ENCODE data around the gene WBP1.

WBP1 gene

DNA sequence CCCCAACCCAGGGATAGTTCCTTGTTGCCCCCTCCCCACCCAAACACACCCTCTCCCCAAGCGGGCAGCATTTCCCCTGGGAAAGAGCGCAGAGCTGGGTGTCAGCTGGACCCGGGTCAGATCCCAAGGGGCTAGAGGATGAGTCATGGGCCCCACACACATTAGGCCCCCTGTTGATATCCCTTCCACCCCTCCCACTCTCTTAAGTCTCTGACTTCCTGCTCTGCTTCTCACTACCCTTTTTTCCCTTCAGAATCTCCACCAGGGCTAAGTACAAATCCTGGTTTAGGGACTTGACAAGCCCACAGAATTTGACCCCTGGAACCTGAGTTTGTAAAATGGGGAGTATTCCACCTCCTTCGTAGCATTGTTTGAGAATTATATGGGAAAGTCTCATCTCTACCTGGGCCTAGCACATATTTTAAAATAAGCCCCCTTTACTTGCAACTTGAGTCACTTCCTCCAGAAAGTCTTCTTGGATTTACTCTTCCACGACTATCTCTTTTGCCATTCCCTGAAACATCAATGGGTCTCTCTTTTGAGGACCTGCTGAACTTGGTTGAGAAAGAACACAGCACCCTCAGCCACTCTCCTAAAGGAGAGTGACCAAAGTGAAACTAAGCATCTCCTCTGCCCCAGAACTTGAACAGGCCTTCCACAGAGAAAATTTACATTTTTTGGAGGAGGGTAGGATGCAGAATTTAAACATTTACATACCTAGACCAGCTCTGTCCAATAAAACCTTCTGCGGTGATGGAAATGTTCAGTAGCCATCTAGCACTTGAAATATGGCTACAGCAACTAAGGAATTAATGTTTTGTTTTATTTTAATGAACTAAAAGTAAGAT lies 21.2 kb upstream of the WBP1 start:
- H2AFZ ChIP-seq (ENCODE audit: low read depth, low read length) = no peak overlapping the region
- no peaks in the 10 kb centered on the region for H3K36me3 ChIP-seq (ENCODE audit: insufficient read depth, low read length)
- H3K4me3 ChIP-seq (ENCODE audit: low read depth in 1 of 2, low read length in 2 of 2) = no peak overlapping the region
- H3K27ac ChIP-seq (ENCODE audit: low read length) = no peak overlapping the region
- no peak for ATAC-seq (ENCODE audit: insufficient read depth, low read depth)
- TF ChIP-seq, protein P1, sequence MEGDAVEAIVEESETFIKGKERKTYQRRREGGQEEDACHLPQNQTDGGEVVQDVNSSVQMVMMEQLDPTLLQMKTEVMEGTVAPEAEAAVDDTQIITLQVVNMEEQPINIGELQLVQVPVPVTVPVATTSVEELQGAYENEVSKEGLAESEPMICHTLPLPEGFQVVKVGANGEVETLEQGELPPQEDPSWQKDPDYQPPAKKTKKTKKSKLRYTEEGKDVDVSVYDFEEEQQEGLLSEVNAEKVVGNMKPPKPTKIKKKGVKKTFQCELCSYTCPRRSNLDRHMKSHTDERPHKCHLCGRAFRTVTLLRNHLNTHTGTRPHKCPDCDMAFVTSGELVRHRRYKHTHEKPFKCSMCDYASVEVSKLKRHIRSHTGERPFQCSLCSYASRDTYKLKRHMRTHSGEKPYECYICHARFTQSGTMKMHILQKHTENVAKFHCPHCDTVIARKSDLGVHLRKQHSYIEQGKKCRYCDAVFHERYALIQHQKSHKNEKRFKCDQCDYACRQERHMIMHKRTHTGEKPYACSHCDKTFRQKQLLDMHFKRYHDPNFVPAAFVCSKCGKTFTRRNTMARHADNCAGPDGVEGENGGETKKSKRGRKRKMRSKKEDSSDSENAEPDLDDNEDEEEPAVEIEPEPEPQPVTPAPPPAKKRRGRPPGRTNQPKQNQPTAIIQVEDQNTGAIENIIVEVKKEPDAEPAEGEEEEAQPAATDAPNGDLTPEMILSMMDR (IDR thresholded peaks at IDR 0.05; ENCODE audit: borderline replicate concordance, extremely low read depth, low read length, poor library complexity, severe bottlenecking) = no peak
- no peak for TF ChIP-seq EZH2 (IDR thresholded peaks at IDR 0.05; ENCODE audit: borderline replicate concordance, low read depth, low read length, severe bottlenecking)
- no peak for DNase-seq
- H3K4me1 ChIP-seq (ENCODE audit: insufficient read depth, low read length) = peaks cover 41% of the 10 kb centered on the region
- H3K79me2 ChIP-seq (ENCODE audit: insufficient read depth, low read length) = peaks cover 5% of the 10 kb centered on the region; the same call in 1 of the 2 replicates
- H4K20me1 ChIP-seq (ENCODE audit: insufficient read depth, low read length) = no peaks in the 10 kb centered on the region
- H3K9me3 ChIP-seq (ENCODE audit: insufficient read depth, low read length, severe bottlenecking) = no peaks in the 10 kb centered on the region
- H3K4me2 ChIP-seq (ENCODE audit: insufficient read depth, low read length) = no peak overlapping the region
- no peak overlapping the region for H3K9ac ChIP-seq (ENCODE audit: low read depth, low read length)
- H3K27me3 ChIP-seq (ENCODE audit: insufficient read depth, low read length, poor library complexity) = no peaks in the 10 kb centered on the region

DNA sequence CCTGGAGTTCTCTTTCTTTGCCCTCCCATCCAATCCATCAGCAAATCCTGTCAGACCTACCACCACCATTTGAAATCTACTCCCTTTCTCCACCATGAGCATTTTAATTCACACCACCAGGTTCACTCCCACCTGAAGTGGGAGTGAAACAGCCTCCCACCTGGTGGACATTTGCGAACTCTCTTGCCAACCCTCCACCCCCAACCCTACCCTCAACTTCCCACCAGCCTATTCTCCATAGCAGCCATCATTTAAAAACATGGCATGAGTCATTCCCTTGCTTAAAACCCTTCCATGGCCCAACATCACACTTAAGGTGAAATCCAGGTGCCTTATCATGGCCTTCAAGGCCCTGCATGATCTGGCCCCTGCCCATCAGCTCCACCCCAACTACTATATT lies 20.0 kb upstream of the WBP1 start:
- H3K9me3 ChIP-seq (ENCODE audit: insufficient read depth, low read length, severe bottlenecking) = no peaks in the 10 kb centered on the region
- no peak for DNase-seq
- no peak for ATAC-seq (ENCODE audit: insufficient read depth, low read depth)
- 0 out of 2 replicates have a peak overlapping the region, but pooled peaks have one; percentile 14 for H3K4me2 ChIP-seq (ENCODE audit: insufficient read depth, low read length)
- no peak overlapping the region for H3K9ac ChIP-seq (ENCODE audit: low read depth, low read length)
- no peaks in the 10 kb centered on the region for H3K36me3 ChIP-seq (ENCODE audit: insufficient read depth, low read length)
- peaks cover 41% of the 10 kb centered on the region for H3K4me1 ChIP-seq (ENCODE audit: insufficient read depth, low read length)
- H3K4me3 ChIP-seq (ENCODE audit: low read depth in 1 of 2, low read length in 2 of 2) = no peak overlapping the region
- H3K27me3 ChIP-seq (ENCODE audit: insufficient read depth, low read length, poor library complexity) = no peaks in the 10 kb centered on the region
- no peak overlapping the region for H3K27ac ChIP-seq (ENCODE audit: low read length)
- H2AFZ ChIP-seq (ENCODE audit: low read depth, low read length) = no peak overlapping the region
- TF ChIP-seq, protein P1 (IDR thresholded peaks at IDR 0.05; ENCODE audit: borderline replicate concordance, extremely low read depth, low read length, poor library complexity, severe bottlenecking) = no peak
- no peak for TF ChIP-seq EZH2 (IDR thresholded peaks at IDR 0.05; ENCODE audit: borderline replicate concordance, low read depth, low read length, severe bottlenecking)
- H3K79me2 ChIP-seq (ENCODE audit: insufficient read depth, low read length) = peaks cover 5% of the 10 kb centered on the region; the same call in 1 of the 2 replicates
- H4K20me1 ChIP-seq (ENCODE audit: insufficient read depth, low read length) = no peaks in the 10 kb centered on the region

DNA sequence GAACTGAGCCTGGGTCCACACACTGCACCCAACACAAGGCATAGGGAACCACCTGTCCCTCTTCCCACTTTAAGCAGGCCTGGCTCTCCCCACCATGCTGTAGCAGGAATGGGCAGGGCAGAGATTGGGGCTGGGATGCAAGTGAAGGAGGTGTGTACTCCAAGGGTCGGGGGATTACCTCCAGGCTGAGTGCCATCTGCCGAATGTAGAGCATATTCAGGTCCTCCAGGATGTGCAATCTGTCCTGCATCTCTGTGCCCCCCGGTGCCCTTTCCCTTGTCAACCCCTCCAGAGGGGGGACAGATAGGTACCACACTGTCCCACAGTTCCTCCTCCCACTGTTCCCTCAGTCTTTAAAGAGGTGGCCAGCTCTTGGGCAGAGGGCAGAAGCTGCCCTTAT lies 18.9 kb upstream of the WBP1 start:
- Histone ChIP-seq H3K9me3 (ENCODE audit: insufficient read depth, low read length, severe bottlenecking) (no peaks in the 10 kb centered on the region), H3K27me3 (ENCODE audit: insufficient read depth, low read length, poor library complexity) (peaks cover 2% of the 10 kb centered on the region), H3K4me2 (ENCODE audit: insufficient read depth, low read length) (peak overlapping the region; percentile 85), H3K9ac (ENCODE audit: low read depth, low read length) (peak overlapping the region; percentile 77), H2AFZ (ENCODE audit: low read depth, low read length) (peak overlapping the region; percentile 86), H4K20me1 (ENCODE audit: insufficient read depth, low read length) (no peaks in the 10 kb centered on the region), H3K36me3 (ENCODE audit: insufficient read depth, low read length) (no peaks in the 10 kb centered on the region), H3K4me1 (ENCODE audit: insufficient read depth, low read length) (peaks cover 41% of the 10 kb centered on the region), H3K79me2 (ENCODE audit: insufficient read depth, low read length) (peaks cover 5% of the 10 kb centered on the region; the same call in 1 of the 2 replicates), H3K4me3 (ENCODE audit: low read depth in 1 of 2, low read length in 2 of 2) (peak overlapping the region; percentile 18 to 70; a peak in 3 of 4 replicates), H3K27ac (ENCODE audit: low read length) (peak overlapping the region; percentile 84)
- TF ChIP-seq, protein P1 (IDR thresholded peaks at IDR 0.05; ENCODE audit: borderline replicate concordance, extremely low read depth, low read length, poor library complexity, severe bottlenecking) = no peak
- DNase-seq = no peak
- no peak for ATAC-seq (ENCODE audit: insufficient read depth, low read depth)
